GM18498 (cell line): ENCODE data around the gene TMOD1.
A peak's percentile ranks its signal among the peaks of the same experiment; 100 is the strongest.

Source experiments
- ATAC-seq: cut with Tn5 transposase; IDR thresholded peaks from one replicate; pipeline ENCODE4 v1.9.1; 2021; ENCODE audit warnings: mild to moderate bottlenecking, moderate library complexity; ENCODE audit not compliant: unreplicated experiment

Gene TMOD1

GRCh38 chr9:97543561-97543960, 42.1 kb downstream of the TMOD1 start:
- ATAC-seq = no peak

- no peak for ATAC-seq
Observed at GRCh38 chr9:97545486-97545885, 44.0 kb downstream of the TMOD1 start.

GRCh38 chr9:97547098-97547829, 45.8 kb downstream of the TMOD1 start:
- ATAC-seq = no peak

- ATAC-seq = no peak
Observed at GRCh38 chr9:97548379-97548778, 46.9 kb downstream of the TMOD1 start.

- ATAC-seq = no peak
Observed at GRCh38 chr9:97548819-97549540, 47.5 kb downstream of the TMOD1 start.

- ATAC-seq = no peak
Observed at GRCh38 chr9:97550386-97550785, 48.9 kb downstream of the TMOD1 start.

GRCh38 chr9:97551308-97551707, 49.8 kb downstream of the TMOD1 start:
- ATAC-seq = no peak

- no peak for ATAC-seq
Observed at GRCh38 chr9:97553141-97553540, 51.7 kb downstream of the TMOD1 start.

- no peak for ATAC-seq
Observed at GRCh38 chr9:97553841-97554240, 52.4 kb downstream of the TMOD1 start.

GRCh38 chr9:97554566-97555075, 53.2 kb downstream of the TMOD1 start:
- no peak for ATAC-seq

GRCh38 chr9:97555164-97555563, 53.7 kb downstream of the TMOD1 start:
- ATAC-seq = no peak

- no peak for ATAC-seq
Observed at GRCh38 chr9:97556036-97556720, 54.7 kb downstream of the TMOD1 start.

GRCh38 chr9:97556721-97557605, 55.5 kb downstream of the TMOD1 start:
- no peak for ATAC-seq

GRCh38 chr9:97557606-97558095, 56.2 kb downstream of the TMOD1 start:
- ATAC-seq = no peak

GRCh38 chr9:97558701-97559101, 57.2 kb downstream of the TMOD1 start:
- peak; percentile 32 for ATAC-seq

GRCh38 chr9:97559111-97559514, 57.6 kb downstream of the TMOD1 start:
- peak; percentile 83 for ATAC-seq

- ATAC-seq = no peak
Observed at GRCh38 chr9:97560154-97560553, 58.7 kb downstream of the TMOD1 start.

- ATAC-seq = no peak
Observed at GRCh38 chr9:97560851-97561250, 59.4 kb downstream of the TMOD1 start.

GRCh38 chr9:97561501-97561900, 60.0 kb downstream of the TMOD1 start:
- ATAC-seq = no peak

GRCh38 chr9:97562542-97562941, 61.1 kb downstream of the TMOD1 start:
- no peak for ATAC-seq
